HepG2 (cell line): ENCODE measurements around the gene ADAD2. TPM values are rescaled to one million over a fixed set of nuclear protein-coding genes. Genes with fewer than 3 reads are reported as not detected.

Experiments used
- BCLAF1 ChIP-seq: fragments of 450-650 bp; IDR thresholded peaks from 2 replicates; pipeline ENCODE4 v1.6.1; 2017; ENCODE audit warnings: mild to moderate bottlenecking
- CBX2 ChIP-seq, 2 experiments: fragments of 200-600 bp in 1 of 2; sonication (generic); formaldehyde crosslinking in 1 of 2; IDR thresholded peaks; 2 replicates each; pipeline versions ENCODE4 v1.7.0 to v1.8.1; 2018 to 2022; ENCODE audit warnings: low read depth in 2 of 2, low read length in 1 of 2, mild to moderate bottlenecking in 1 of 2, missing genetic modification reagents in 1 of 2
- EEA1 ChIP-seq: sonication (generic); formaldehyde crosslinking; IDR thresholded peaks from 2 replicates; pipeline ENCODE4 v1.5.1; 2020; ENCODE audit warnings: mild to moderate bottlenecking, missing genetic modification reagents, borderline replicate concordance
- GATAD2A ChIP-seq: IDR thresholded peaks from 2 replicates; pipeline ENCODE4 v1.6.1; 2016
- HNRNPUL1 ChIP-seq: fragments of 200-400 bp; formaldehyde crosslinking; IDR thresholded peaks from 2 replicates; pipeline ENCODE4 v1.6.1; 2017; ENCODE audit warnings: low read depth, mild to moderate bottlenecking, low read length, moderate library complexity
- KDM1A ChIP-seq: IDR thresholded peaks from 2 replicates; pipeline ENCODE4 v1.6.1; 2016; ENCODE audit warnings: missing compliant biosample characterization
- PITX1 ChIP-seq: sonication (generic); formaldehyde crosslinking; IDR thresholded peaks from 2 replicates; pipeline ENCODE4 v1.5.1; 2020; ENCODE audit warnings: mild to moderate bottlenecking, missing genetic modification reagents
- POLR2A ChIP-seq, 2 experiments: IDR thresholded peaks; 2 replicates each; pipeline ENCODE4 v1.6.1; 2011; ENCODE audit warnings: low read depth in 2 of 2, low read length in 2 of 2, mild to moderate bottlenecking in 1 of 2, moderate library complexity in 1 of 2; ENCODE audit not compliant: insufficient read depth in 1 of 2
- RBM39 ChIP-seq: fragments of 200-400 bp; formaldehyde crosslinking; IDR thresholded peaks from one replicate; pipeline ENCODE4 v1.6.1; 2018; ENCODE audit warnings: antibody characterized with exemption, mild to moderate bottlenecking, low read depth, low read length; ENCODE audit not compliant: poor library complexity, severe bottlenecking
- SIN3A ChIP-seq: IDR thresholded peaks from 2 replicates; pipeline ENCODE4 v1.6.1; 2011; ENCODE audit warnings: low read depth, mild to moderate bottlenecking, control low read depth, low read length, borderline replicate concordance
- SRY ChIP-seq: sonication (generic); formaldehyde crosslinking; IDR thresholded peaks from 2 replicates; pipeline ENCODE4 v1.8.0; 2022; ENCODE audit warnings: mild to moderate bottlenecking, missing genetic modification reagents
- TCF7 ChIP-seq: sonication (generic); IDR thresholded peaks from 2 replicates; pipeline ENCODE4 v1.6.1; 2016; ENCODE audit warnings: antibody characterized with exemption, low read depth
- TEAD2 ChIP-seq: sonication (generic); formaldehyde crosslinking; IDR thresholded peaks from 2 replicates; pipeline ENCODE4 v1.9.0; 2021; ENCODE audit warnings: missing genetic modification reagents
- ZNF30 ChIP-seq: sonication (generic); formaldehyde crosslinking; IDR thresholded peaks from 2 replicates; pipeline ENCODE4 v1.5.0; 2020; ENCODE audit warnings: mild to moderate bottlenecking, missing genetic modification reagents
- ZNF317 ChIP-seq: sonication (generic); formaldehyde crosslinking; IDR thresholded peaks from 2 replicates; pipeline ENCODE4 v1.5.0; 2020; ENCODE audit warnings: mild to moderate bottlenecking, missing genetic modification reagents
- ZNF367 ChIP-seq: sonication (generic); formaldehyde crosslinking; IDR thresholded peaks from 2 replicates; pipeline ENCODE4 v1.4.0; 2020; ENCODE audit warnings: missing genetic modification reagents, borderline replicate concordance
- ZNF563 ChIP-seq: sonication (generic); formaldehyde crosslinking; IDR thresholded peaks from 2 replicates; pipeline ENCODE4 v1.8.0; 2022; ENCODE audit warnings: mild to moderate bottlenecking, moderate library complexity, missing genetic modification reagents
- ZNF678 ChIP-seq: sonication (generic); formaldehyde crosslinking; IDR thresholded peaks from 2 replicates; pipeline ENCODE4 v1.4.0; 2020; ENCODE audit warnings: mild to moderate bottlenecking, missing genetic modification reagents
- polyA plus RNA-seq, 8 experiments: library from polyadenylated mRNA; depleted of rRNA in 3 of 8; stranded (reverse) in 7 of 8; unstranded in 1 of 8; fragments of >200 nt; fragmentation: Illumina TruSeq in 4 of 8; extraction: Trizol in 4 of 8; gene quantifications; 2 replicates each; pipeline versions ENCODE4 v1.2.1 to v1.2.3, GENCODE V29; 2011 to 2016; ENCODE audit warnings: low read depth in 4 of 8, missing spikeins in 1 of 8, mixed read lengths in 1 of 8; ENCODE audit not compliant: insufficient read depth in 1 of 8
- total RNA-seq, 5 experiments: library from RNA; depleted of rRNA; stranded (reverse); fragments of >200 nt; fragmentation: Illumina TruSeq; extraction: Trizol; gene quantifications; 2 replicates each; pipeline ENCODE4 v1.2.3, GENCODE V29; 2016; ENCODE audit warnings: low read depth in 1 of 5
- TF ChIP-seq, protein P1 (sequence below): sonication (generic); formaldehyde crosslinking; IDR thresholded peaks from 2 replicates; pipeline ENCODE4 v1.4.0; 2020; ENCODE audit warnings: mild to moderate bottlenecking, missing genetic modification reagents
- TF ChIP-seq, protein P2 (sequence below): sonication (generic); formaldehyde crosslinking; IDR thresholded peaks from 2 replicates; pipeline ENCODE4 v1.4.0; 2020; ENCODE audit warnings: missing genetic modification reagents, borderline replicate concordance

Gene ADAD2
- total and polyA plus RNA-seq, 2 of the 13 experiments (the other 11 are each of a cell fraction or from before 2014, with no cell fraction given) = not detected

DNA sequence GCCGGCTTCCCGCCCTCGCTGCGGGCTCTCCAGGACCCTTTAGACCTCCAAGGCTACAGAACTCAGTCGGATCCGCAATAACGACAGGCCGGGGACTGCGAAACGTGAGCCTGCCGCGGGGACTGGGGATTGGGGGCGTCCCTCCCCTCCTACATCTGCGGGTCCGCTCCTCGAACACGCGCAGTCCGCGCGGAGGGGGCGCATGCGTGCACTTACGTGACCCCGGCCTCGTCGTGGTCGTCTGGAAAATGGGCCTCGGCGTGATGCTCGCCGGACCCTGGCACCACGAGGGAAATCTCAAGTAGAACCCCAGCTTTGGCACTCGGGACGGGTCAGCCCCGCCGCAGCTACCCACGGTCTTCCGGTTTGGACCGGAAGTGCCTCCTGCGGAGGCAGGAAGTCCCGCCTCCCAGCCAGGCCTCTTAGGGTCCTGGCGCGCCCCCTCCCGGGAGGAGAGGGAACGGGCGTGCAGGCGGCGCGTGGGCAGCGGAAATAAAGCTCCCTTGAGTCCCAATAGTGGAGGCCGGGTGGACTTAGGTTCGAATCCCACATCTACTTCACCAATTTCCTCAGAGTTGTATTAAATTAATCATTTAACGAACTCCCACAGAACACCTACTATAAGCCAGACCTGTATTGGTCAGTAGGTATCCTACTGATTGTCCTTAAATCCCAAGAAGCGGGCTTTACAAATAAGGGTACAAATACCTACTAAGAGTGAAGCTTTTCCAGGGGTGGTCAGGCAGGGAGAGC is 4.1 kb upstream of the ADAD2 start, which contains the start of gene TAF1C (continued):
- TF ChIP-seq, protein P1, sequence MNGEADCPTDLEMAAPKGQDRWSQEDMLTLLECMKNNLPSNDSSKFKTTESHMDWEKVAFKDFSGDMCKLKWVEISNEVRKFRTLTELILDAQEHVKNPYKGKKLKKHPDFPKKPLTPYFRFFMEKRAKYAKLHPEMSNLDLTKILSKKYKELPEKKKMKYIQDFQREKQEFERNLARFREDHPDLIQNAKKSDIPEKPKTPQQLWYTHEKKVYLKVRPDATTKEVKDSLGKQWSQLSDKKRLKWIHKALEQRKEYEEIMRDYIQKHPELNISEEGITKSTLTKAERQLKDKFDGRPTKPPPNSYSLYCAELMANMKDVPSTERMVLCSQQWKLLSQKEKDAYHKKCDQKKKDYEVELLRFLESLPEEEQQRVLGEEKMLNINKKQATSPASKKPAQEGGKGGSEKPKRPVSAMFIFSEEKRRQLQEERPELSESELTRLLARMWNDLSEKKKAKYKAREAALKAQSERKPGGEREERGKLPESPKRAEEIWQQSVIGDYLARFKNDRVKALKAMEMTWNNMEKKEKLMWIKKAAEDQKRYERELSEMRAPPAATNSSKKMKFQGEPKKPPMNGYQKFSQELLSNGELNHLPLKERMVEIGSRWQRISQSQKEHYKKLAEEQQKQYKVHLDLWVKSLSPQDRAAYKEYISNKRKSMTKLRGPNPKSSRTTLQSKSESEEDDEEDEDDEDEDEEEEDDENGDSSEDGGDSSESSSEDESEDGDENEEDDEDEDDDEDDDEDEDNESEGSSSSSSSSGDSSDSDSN (CRISPR knock-in tag) = peak; percentile 45; the same call in 1 of the 2 replicates
- peak; percentile 67 to 89 for TF ChIP-seq POLR2A (IDR thresholded peaks at IDR 0.05; ENCODE audit: insufficient read depth in 1 of 2, low read depth in 2 of 2, low read length in 2 of 2)
- TF ChIP-seq BCLAF1 = no peak
- TF ChIP-seq ZNF317 (CRISPR knock-in tag) = peak; percentile 70; the same call in 1 of the 2 replicates
- TF ChIP-seq ZNF367 (CRISPR knock-in tag) = peak; percentile 75; the same call in 1 of the 2 replicates
- 0 out of 2 replicates have a peak, but pooled peaks have one; percentile 12 for TF ChIP-seq ZNF678 (CRISPR knock-in tag)
- TF ChIP-seq RBM39 = no peak
- peak; percentile 62; the same call in 1 of the 2 replicates for TF ChIP-seq GATAD2A (CRISPR knock-in tag)
- TF ChIP-seq ZNF563 = peak; percentile 68; the same call in 1 of the 2 replicates
- TF ChIP-seq HNRNPUL1 = no peak
- peak; percentile 69; the same call in 1 of the 2 replicates for TF ChIP-seq KDM1A (CRISPR knock-in tag)
- TF ChIP-seq ZNF30 = no peak
- TF ChIP-seq, protein P2, sequence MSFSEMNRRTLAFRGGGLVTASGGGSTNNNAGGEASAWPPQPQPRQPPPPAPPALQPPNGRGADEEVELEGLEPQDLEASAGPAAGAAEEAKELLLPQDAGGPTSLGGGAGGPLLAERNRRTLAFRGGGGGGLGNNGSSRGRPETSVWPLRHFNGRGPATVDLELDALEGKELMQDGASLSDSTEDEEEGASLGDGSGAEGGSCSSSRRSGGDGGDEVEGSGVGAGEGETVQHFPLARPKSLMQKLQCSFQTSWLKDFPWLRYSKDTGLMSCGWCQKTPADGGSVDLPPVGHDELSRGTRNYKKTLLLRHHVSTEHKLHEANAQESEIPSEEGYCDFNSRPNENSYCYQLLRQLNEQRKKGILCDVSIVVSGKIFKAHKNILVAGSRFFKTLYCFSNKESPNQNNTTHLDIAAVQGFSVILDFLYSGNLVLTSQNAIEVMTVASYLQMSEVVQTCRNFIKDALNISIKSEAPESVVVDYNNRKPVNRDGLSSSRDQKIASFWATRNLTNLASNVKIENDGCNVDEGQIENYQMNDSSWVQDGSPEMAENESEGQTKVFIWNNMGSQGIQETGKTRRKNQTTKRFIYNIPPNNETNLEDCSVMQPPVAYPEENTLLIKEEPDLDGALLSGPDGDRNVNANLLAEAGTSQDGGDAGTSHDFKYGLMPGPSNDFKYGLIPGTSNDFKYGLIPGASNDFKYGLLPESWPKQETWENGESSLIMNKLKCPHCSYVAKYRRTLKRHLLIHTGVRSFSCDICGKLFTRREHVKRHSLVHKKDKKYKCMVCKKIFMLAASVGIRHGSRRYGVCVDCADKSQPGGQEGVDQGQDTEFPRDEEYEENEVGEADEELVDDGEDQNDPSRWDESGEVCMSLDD = peak; percentile 75
- TF ChIP-seq TEAD2 (CRISPR knock-in tag) = peak; percentile 49; the same call in 1 of the 2 replicates
- TF ChIP-seq EEA1 (CRISPR knock-in tag) = no peak
- TF ChIP-seq SRY (CRISPR knock-in tag) = peak; percentile 87
- no peak for TF ChIP-seq TCF7
- TF ChIP-seq PITX1 (CRISPR knock-in tag) = no peak; the same call in none of the 2 replicates
- TF ChIP-seq CBX2 (IDR thresholded peaks at IDR 0.05; ENCODE audit: low read depth, low read length) = no peak
- peak; percentile 73; the same call in 1 of the 2 replicates for TF ChIP-seq CBX2 (CRISPR knock-in tag; IDR thresholded peaks at IDR 0.05; ENCODE audit: low read depth)
- 0 out of 2 replicates have a peak, but pooled peaks have one; percentile 93 for TF ChIP-seq SIN3A
